ENCODE data around the gene VGLL3.

DNA sequence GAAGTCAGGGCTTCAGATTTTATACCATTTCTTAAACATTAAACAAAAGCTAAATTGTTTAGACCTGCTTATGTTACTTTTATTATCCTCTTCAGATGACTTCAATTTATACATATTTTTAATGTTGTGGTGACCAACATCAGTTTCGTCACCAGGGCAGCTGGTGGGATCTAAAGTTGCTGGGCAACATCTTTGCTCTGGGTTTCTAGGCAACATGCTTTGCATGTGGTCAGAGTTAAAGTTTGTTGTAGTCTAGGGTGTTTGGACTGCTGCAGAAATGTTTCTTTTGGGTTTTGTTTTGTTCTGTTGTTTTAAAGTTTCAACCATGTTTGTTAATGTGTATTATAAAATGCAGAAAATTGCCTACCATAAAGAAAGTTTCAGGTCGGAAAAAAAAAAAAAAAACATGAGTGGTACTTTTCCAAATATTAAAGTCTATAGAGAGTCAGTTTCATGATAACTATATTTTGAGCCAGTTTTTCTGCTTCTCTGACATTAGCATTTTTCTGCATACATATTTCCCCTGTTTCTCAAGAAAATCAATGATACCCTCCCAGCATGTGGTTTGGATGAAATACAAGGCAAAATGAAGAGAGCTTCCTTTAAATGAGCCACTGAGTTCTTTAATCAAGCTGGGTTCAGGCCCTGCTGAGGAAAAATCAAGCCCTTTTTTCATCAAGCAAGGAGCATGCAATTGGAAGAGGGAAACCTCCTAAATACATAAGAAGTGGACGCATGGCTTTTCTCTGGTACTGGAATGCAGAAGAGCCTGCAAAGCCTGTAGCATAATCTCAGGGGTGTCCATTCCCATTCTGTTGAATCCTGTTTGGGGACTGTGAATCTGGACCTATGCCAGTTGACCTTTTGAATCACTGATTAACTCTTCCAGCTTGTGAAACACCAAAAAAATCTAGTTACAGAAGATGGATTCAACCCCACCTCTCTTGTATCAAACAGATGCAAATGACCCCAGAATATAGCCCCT lies 35.0 kb upstream of the VGLL3 start:
- TF ChIP-seq YY1 (IDR thresholded peaks at IDR 0.05; ENCODE audit: insufficient read depth, insufficient read length) (no peak), ZNF274 (IDR thresholded peaks at IDR 0.05; ENCODE audit: low read depth, low read length) (no peak)
